ENCODE measurements around the gene PPP4R3B. TPM values are rescaled to one million over a fixed set of nuclear protein-coding genes. Genes with fewer than 3 reads are reported as not detected.
A peak's percentile ranks its signal among the peaks of the same experiment; 100 is the strongest.

The PPP4R3B gene
- total RNA-seq, 4 donors from 2014 or later, result 30.6 to 71.3 (median 52.6) TPM

DNA sequence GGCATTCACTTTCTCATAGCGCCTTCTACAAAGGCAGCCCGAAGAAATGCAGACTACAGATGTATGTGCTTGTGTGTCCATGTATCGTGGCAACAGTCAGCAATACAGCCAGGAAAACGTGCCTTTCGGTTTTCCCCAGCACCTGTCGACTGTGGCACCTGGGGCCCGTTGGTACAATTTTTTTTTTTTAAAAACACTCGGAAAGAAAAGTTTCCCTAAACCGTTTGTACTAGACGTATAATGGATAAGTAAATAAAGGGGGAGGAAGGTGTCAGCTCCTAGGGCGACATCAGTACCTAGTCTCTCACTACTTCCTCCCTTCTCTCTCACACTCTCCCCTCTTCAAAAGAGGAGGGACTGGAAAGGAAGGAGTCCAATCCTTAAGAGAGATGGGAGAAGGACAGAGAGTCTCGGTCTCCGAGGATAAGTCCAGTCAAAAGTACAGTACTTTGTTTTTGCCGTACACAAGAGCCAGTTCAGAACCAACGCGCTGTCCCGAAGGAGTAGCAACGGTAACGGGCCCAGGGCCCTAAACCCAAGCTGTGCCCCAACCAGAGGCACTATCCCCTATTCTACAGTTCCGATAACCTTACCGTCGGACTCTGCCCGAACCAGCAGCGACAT, 759 bp downstream of the PPP4R3B start:
- intact Hi-C loops (cut with DNase I), result no loop called here

GRCh38 chr2:55611997-55612396, 5.4 kb downstream of the PPP4R3B start:
- WGBS, 2 donors, result 88 to 94% methylated on average over 1 of the region's 1 CpG
- Histone ChIP-seq H3K27ac (no peak overlapping the region), H3K4me1 (peaks cover 8 to 32% (median 12%) of the 10 kb centered on the region in 3 donors), H3K9me3 (no peaks in the 10 kb centered on the region), H3K27me3 (no peaks in the 10 kb centered on the region), H3K36me3 (peaks cover 0 to 50% (median 5%) of the 10 kb centered on the region in 3 donors), H3K4me3 (no peak overlapping the region)
- no peak for DNase-seq
- TF ChIP-seq POLR2A (IDR thresholded peaks at IDR 0.05), result no peak
- TF ChIP-seq, protein P1, sequence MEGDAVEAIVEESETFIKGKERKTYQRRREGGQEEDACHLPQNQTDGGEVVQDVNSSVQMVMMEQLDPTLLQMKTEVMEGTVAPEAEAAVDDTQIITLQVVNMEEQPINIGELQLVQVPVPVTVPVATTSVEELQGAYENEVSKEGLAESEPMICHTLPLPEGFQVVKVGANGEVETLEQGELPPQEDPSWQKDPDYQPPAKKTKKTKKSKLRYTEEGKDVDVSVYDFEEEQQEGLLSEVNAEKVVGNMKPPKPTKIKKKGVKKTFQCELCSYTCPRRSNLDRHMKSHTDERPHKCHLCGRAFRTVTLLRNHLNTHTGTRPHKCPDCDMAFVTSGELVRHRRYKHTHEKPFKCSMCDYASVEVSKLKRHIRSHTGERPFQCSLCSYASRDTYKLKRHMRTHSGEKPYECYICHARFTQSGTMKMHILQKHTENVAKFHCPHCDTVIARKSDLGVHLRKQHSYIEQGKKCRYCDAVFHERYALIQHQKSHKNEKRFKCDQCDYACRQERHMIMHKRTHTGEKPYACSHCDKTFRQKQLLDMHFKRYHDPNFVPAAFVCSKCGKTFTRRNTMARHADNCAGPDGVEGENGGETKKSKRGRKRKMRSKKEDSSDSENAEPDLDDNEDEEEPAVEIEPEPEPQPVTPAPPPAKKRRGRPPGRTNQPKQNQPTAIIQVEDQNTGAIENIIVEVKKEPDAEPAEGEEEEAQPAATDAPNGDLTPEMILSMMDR (IDR thresholded peaks at IDR 0.05), result no peak
- intact Hi-C loops (cut with DNase I), result no loop called here

More for the DNA sequence above, 759 bp downstream of the PPP4R3B start:
- Histone ChIP-seq H3K36me3 (peaks cover 0 to 49% (median 2%) of the 10 kb centered on the region in 3 donors), H3K27me3 (no peaks in the 10 kb centered on the region), H3K4me3 (peak overlapping the region; percentile 78 to 100 (median 96)), H3K4me1 (peaks cover 16 to 52% (median 31%) of the 10 kb centered on the region in 3 donors), H3K27ac (peak overlapping the region; percentile 95 to 99 (median 97)), H3K9me3 (no peaks in the 10 kb centered on the region)
- WGBS, 2 donors, result 0 to 1% methylated on average over 21 to 24 of the region's 24 CpGs
- DNase-seq, result no peak
- TF ChIP-seq, protein P1 (IDR thresholded peaks at IDR 0.05), result no peak
- peak in 1 of 4 donors; percentile 12 for TF ChIP-seq POLR2A (IDR thresholded peaks at IDR 0.05)

- peaks cover 0 to 56% (median 5%) of the 10 kb centered on the region in 3 donors for H3K36me3 ChIP-seq
- 93 to 95% methylated on average over 3 of the region's 3 CpGs for WGBS, 2 donors
These were observed 6.3 kb downstream of the PPP4R3B start for GRCh38 chr2:55610954-55611743.

GRCh38 chr2:55609938-55610578, 7.4 kb downstream of the PPP4R3B start:
- Histone ChIP-seq H3K4me3 (no peak overlapping the region), H3K4me1 (peaks cover 0 to 23% (median 3%) of the 10 kb centered on the region in 3 donors), H3K27ac (no peak overlapping the region), H3K9me3 (no peaks in the 10 kb centered on the region), H3K36me3 (peaks cover 0 to 57% (median 5%) of the 10 kb centered on the region in 3 donors), H3K27me3 (no peaks in the 10 kb centered on the region)
- no peak for DNase-seq
- intact Hi-C loops (cut with DNase I), result no loop called here
- WGBS, 2 donors, result 77 to 85% methylated on average over 1 of the region's 1 CpG
- TF ChIP-seq POLR2A (IDR thresholded peaks at IDR 0.05), result no peak
- TF ChIP-seq, protein P1 (IDR thresholded peaks at IDR 0.05), result no peak

More at GRCh38 chr2:55610954-55611743, 6.3 kb downstream of the PPP4R3B start:
- Histone ChIP-seq H3K4me1 (peaks cover 8 to 30% (median 12%) of the 10 kb centered on the region in 3 donors), H3K27me3 (no peaks in the 10 kb centered on the region), H3K9me3 (no peaks in the 10 kb centered on the region), H3K4me3 (no peak overlapping the region), H3K27ac (no peak overlapping the region)
- TF ChIP-seq, protein P1 (IDR thresholded peaks at IDR 0.05), result no peak
- no peak for TF ChIP-seq POLR2A (IDR thresholded peaks at IDR 0.05)
- no peak for DNase-seq
- intact Hi-C loops (cut with DNase I), result no loop called here

All from esophagus squamous epithelium (tissue), 5 donors.